Measurements from ENCODE around the gene CAMKMT. TPM values are rescaled to one million over a fixed set of nuclear protein-coding genes. Genes with fewer than 3 reads are reported as not detected.

The CAMKMT gene
- total RNA-seq, 4 donors from 2014 or later, result 2.6 to 9.5 (median 5.2) TPM

DNA sequence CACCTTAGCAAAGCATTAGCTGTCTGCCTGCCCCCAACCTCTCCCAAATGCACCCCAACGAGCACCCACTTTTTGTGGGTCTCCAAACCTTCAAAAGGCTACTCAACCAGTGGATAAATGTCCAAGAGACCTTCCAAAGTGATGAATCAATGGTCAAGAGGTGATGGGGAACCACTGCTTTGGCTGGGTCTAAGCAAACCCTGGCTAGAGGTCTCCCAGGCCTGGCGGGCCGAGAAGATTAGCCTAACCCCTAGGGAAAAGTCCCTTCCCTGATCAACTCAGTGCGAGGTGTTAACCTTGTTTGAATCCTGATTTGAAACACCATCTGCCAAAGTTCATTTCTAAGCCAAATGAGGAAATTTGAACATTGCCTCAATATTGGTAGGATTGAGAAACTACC is 435.0 kb downstream of the CAMKMT start:
- TF ChIP-seq POLR2A (IDR thresholded peaks at IDR 0.05), result no peak
- TF ChIP-seq, protein P1, sequence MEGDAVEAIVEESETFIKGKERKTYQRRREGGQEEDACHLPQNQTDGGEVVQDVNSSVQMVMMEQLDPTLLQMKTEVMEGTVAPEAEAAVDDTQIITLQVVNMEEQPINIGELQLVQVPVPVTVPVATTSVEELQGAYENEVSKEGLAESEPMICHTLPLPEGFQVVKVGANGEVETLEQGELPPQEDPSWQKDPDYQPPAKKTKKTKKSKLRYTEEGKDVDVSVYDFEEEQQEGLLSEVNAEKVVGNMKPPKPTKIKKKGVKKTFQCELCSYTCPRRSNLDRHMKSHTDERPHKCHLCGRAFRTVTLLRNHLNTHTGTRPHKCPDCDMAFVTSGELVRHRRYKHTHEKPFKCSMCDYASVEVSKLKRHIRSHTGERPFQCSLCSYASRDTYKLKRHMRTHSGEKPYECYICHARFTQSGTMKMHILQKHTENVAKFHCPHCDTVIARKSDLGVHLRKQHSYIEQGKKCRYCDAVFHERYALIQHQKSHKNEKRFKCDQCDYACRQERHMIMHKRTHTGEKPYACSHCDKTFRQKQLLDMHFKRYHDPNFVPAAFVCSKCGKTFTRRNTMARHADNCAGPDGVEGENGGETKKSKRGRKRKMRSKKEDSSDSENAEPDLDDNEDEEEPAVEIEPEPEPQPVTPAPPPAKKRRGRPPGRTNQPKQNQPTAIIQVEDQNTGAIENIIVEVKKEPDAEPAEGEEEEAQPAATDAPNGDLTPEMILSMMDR (IDR thresholded peaks at IDR 0.05 in 4 of 5, conservative IDR thresholded peaks at IDR 0.05 in 1 of 5), result no peak
- intact Hi-C loops (cut with DNase I; ENCODE audit: low total_unique reads), result no loop called here
- ATAC-seq (no peak), DNase-seq (no peak)
- Histone ChIP-seq H3K27ac (no peak overlapping the region), H3K9me3 (no peaks in the 10 kb centered on the region), H3K4me3 (no peak overlapping the region), H3K4me1 (no peaks in the 10 kb centered on the region), H3K36me3 (no peaks in the 10 kb centered on the region), H3K27me3 (peaks cover 22 to 29% (median 26%) of the 10 kb centered on the region in 3 donors)
- in situ Hi-C loops (cut with MboI; ENCODE audit: low sequenced_read_pairs in 4 of 4), result no loop called here

DNA sequence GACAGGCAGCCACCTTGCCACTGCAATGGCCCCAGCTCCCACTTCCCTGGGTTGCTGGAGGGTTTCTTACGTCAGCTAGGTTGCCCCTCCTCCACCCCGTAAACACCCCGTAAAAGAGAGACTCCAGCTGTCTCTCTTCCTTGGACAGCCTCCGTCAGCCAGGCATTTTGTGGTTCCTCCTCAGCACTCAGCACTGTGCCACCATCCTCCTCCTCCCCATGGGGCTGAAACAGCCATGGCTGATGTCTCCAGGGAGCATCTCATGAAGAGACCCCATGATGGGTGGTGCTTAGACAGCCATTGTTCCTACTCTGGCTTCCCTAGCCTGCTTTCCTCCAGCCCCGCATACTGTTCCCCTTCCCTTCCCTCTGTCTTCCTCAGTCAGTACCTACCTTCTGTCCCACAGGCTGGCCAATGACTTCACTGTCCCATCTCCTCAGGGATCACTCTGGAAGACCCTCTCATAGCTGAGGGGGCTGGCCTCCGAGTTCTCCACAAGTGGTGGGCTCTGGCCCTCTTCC is 436.5 kb downstream of the CAMKMT start:
- Histone ChIP-seq H3K4me1 (peaks cover 0 to 3% of the 10 kb centered on the region in 2 donors), H3K27ac (no peak overlapping the region), H3K36me3 (no peaks in the 10 kb centered on the region), H3K4me3 (no peak overlapping the region), H3K9me3 (no peaks in the 10 kb centered on the region), H3K27me3 (peaks cover 34 to 43% (median 40%) of the 10 kb centered on the region in 3 donors)
- intact Hi-C loops (cut with DNase I; ENCODE audit: low total_unique reads), result no loop called here
- in situ Hi-C loops (cut with MboI; ENCODE audit: low sequenced_read_pairs in 4 of 4), result no loop called here
- ATAC-seq (no peak), DNase-seq (no peak)
- TF ChIP-seq, protein P1 (IDR thresholded peaks at IDR 0.05 in 4 of 5, conservative IDR thresholded peaks at IDR 0.05 in 1 of 5), result no peak
- no peak for TF ChIP-seq POLR2A (IDR thresholded peaks at IDR 0.05)

DNA sequence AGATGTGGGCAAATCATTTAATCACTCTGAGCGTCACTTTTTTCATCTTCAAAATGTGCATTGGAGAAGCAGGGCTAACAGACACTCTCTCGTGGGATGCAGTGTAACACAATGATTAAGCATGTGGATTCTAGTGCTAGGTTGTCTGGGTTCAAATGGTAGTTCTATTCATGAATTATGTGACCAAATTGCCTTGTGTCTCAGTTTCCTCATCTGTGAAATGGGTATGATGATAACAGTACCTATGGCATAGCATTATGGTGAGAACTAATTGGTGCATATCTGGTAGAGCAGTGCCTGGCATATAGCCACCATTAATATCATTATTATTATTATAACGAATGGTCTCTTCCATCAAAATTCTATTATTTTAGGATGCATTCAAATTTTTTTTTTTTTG is 437.4 kb downstream of the CAMKMT start:
- Histone ChIP-seq H3K9me3 (no peaks in the 10 kb centered on the region), H3K4me3 (no peak overlapping the region), H3K36me3 (no peaks in the 10 kb centered on the region), H3K4me1 (peaks cover 0 to 3% of the 10 kb centered on the region in 2 donors), H3K27me3 (peaks cover 37 to 48% (median 47%) of the 10 kb centered on the region in 3 donors), H3K27ac (no peak overlapping the region)
- intact Hi-C loops (cut with DNase I; ENCODE audit: low total_unique reads) (no loop called here), in situ Hi-C loops (cut with MboI; ENCODE audit: low sequenced_read_pairs in 4 of 4) (no loop called here)
- DNase-seq, result no peak
- TF ChIP-seq, protein P1 (IDR thresholded peaks at IDR 0.05 in 4 of 5, conservative IDR thresholded peaks at IDR 0.05 in 1 of 5), result no peak
- no peak for TF ChIP-seq POLR2A (IDR thresholded peaks at IDR 0.05)
- no peak for ATAC-seq

DNA sequence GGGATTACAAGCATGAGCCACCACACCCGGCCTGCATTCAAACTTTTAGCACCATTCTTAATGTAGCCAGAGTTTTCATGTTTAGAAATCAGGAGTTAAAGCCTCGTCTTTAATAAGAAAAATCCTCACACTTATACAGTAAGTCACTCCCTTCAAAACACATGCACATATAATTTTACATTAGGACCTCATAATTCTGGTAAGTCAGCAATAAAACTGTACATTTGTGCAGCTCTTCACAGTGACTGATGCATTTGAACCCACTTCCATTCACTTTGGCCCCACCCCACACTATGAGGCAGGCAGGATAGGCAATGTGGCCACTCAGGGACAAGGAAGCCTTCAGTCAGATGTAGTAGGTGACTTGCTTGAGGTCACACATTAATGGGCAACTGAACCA is 438.0 kb downstream of the CAMKMT start:
- Histone ChIP-seq H3K36me3 (no peaks in the 10 kb centered on the region), H3K27me3 (peaks cover 39 to 55% (median 53%) of the 10 kb centered on the region in 3 donors), H3K4me1 (peaks cover 0 to 3% of the 10 kb centered on the region in 2 donors), H3K9me3 (no peaks in the 10 kb centered on the region), H3K4me3 (no peak overlapping the region), H3K27ac (no peak overlapping the region)
- no peak for DNase-seq
- TF ChIP-seq, protein P1 (IDR thresholded peaks at IDR 0.05 in 4 of 5, conservative IDR thresholded peaks at IDR 0.05 in 1 of 5), result no peak
- no peak for TF ChIP-seq POLR2A (IDR thresholded peaks at IDR 0.05)
- intact Hi-C loops (cut with DNase I; ENCODE audit: low total_unique reads) (no loop called here), in situ Hi-C loops (cut with MboI; ENCODE audit: low sequenced_read_pairs in 4 of 4) (no loop called here)
- no peak for ATAC-seq

Data from gastrocnemius medialis (tissue), 4 donors.